HepG2 (cell line): ENCODE measurements around the gene SETD1A. TPM values are rescaled to one million over a fixed set of nuclear protein-coding genes. Genes with fewer than 3 reads are reported as not detected.

Experiments
- GATAD2A ChIP-seq: IDR thresholded peaks from 2 replicates; pipeline ENCODE4 v1.6.1; 2016
- GFI1 ChIP-seq: sonication (generic); formaldehyde crosslinking; IDR thresholded peaks from 2 replicates; pipeline ENCODE4 v1.5.0; 2020; ENCODE audit warnings: missing genetic modification reagents, mild to moderate bottlenecking, borderline replicate concordance
- HDAC6 ChIP-seq: fragments of 200-600 bp; sonication (generic); IDR thresholded peaks from 2 replicates; pipeline ENCODE4 v1.7.0; 2017; ENCODE audit warnings: mild to moderate bottlenecking, antibody characterized with exemption, low read length, low read depth
- HNF4A ChIP-seq: sonication (generic); formaldehyde crosslinking; IDR thresholded peaks from 2 replicates; pipeline ENCODE4 v1.4.0; 2020; ENCODE audit warnings: missing genetic modification reagents
- HNRNPK ChIP-seq: fragments of 200-400 bp; formaldehyde crosslinking; IDR thresholded peaks from 2 replicates; pipeline ENCODE4 v1.6.1; 2018; ENCODE audit warnings: low read length, low read depth, moderate library complexity, mild to moderate bottlenecking; ENCODE audit not compliant: poor library complexity, severe bottlenecking
- MED1 ChIP-seq: sonication (generic); formaldehyde crosslinking; IDR thresholded peaks from 2 replicates; pipeline ENCODE4 v1.4.0; 2020; ENCODE audit warnings: missing genetic modification reagents
- POLR2A ChIP-seq, 2 experiments: IDR thresholded peaks; 2 replicates each; pipeline ENCODE4 v1.6.1; 2011; ENCODE audit warnings: low read depth in 2 of 2, low read length in 2 of 2, mild to moderate bottlenecking in 1 of 2, moderate library complexity in 1 of 2; ENCODE audit not compliant: insufficient read depth in 1 of 2
- SRSF9 ChIP-seq: fragments of 200-400 bp; formaldehyde crosslinking; IDR thresholded peaks from 2 replicates; pipeline ENCODE4 v1.6.1; 2018; ENCODE audit warnings: borderline replicate concordance, mild to moderate bottlenecking, low read depth, low read length; ENCODE audit not compliant: insufficient read depth, poor library complexity, severe bottlenecking
- TBL1XR1 ChIP-seq: fragments of 150-350 bp; IDR thresholded peaks from 2 replicates; pipeline ENCODE4 v1.6.1; 2014; ENCODE audit warnings: borderline replicate concordance, low read length; ENCODE audit not compliant: partially characterized antibody
- ZC3H13 ChIP-seq: sonication (generic); formaldehyde crosslinking; IDR thresholded peaks from 2 replicates; pipeline ENCODE4 v1.8.1; 2023; ENCODE audit warnings: mild to moderate bottlenecking, missing genetic modification reagents, moderate library complexity
- ZFP37 ChIP-seq: sonication (generic); formaldehyde crosslinking; IDR thresholded peaks from 2 replicates; pipeline ENCODE4 v1.4.0; 2020; ENCODE audit warnings: missing genetic modification reagents, borderline replicate concordance
- ZFX ChIP-seq: sonication (generic); formaldehyde crosslinking; IDR thresholded peaks from 2 replicates; pipeline ENCODE4 v1.4.0; 2020; ENCODE audit warnings: mild to moderate bottlenecking, low read depth, missing genetic modification reagents, moderate library complexity
- ZNF354B ChIP-seq: sonication (generic); formaldehyde crosslinking; IDR thresholded peaks from 2 replicates; pipeline ENCODE4 v1.8.0; 2022; ENCODE audit warnings: mild to moderate bottlenecking, missing genetic modification reagents
- ZNF367 ChIP-seq: sonication (generic); formaldehyde crosslinking; IDR thresholded peaks from 2 replicates; pipeline ENCODE4 v1.4.0; 2020; ENCODE audit warnings: missing genetic modification reagents, borderline replicate concordance
- ZNF431 ChIP-seq: sonication (generic); formaldehyde crosslinking; IDR thresholded peaks from 2 replicates; pipeline ENCODE4 v1.9.0; 2022; ENCODE audit warnings: missing genetic modification reagents, low read depth, mild to moderate bottlenecking, borderline replicate concordance
- ZNF543 ChIP-seq: sonication (generic); formaldehyde crosslinking; IDR thresholded peaks from 2 replicates; pipeline ENCODE4 v1.4.0; 2020; ENCODE audit warnings: mild to moderate bottlenecking, missing genetic modification reagents
- ZNF713 ChIP-seq: sonication (generic); formaldehyde crosslinking; IDR thresholded peaks from 2 replicates; pipeline ENCODE4 v1.4.0; 2020; ENCODE audit warnings: mild to moderate bottlenecking, missing genetic modification reagents
- ZNF782 ChIP-seq: sonication (generic); formaldehyde crosslinking; IDR thresholded peaks from 2 replicates; pipeline ENCODE4 v1.4.0; 2020; ENCODE audit warnings: missing genetic modification reagents, mild to moderate bottlenecking, borderline replicate concordance
- polyA plus RNA-seq, 8 experiments: library from polyadenylated mRNA; depleted of rRNA in 3 of 8; stranded (reverse) in 7 of 8; unstranded in 1 of 8; fragments of >200 nt; fragmentation: Illumina TruSeq in 4 of 8; extraction: Trizol in 4 of 8; gene quantifications; 2 replicates each; pipeline versions ENCODE4 v1.2.1 to v1.2.3, GENCODE V29; 2011 to 2016; ENCODE audit warnings: low read depth in 4 of 8, missing spikeins in 1 of 8, mixed read lengths in 1 of 8; ENCODE audit not compliant: insufficient read depth in 1 of 8
- total RNA-seq, 5 experiments: library from RNA; depleted of rRNA; stranded (reverse); fragments of >200 nt; fragmentation: Illumina TruSeq; extraction: Trizol; gene quantifications; 2 replicates each; pipeline ENCODE4 v1.2.3, GENCODE V29; 2016; ENCODE audit warnings: low read depth in 1 of 5
- TF ChIP-seq, protein P1 (sequence below): sonication (generic); formaldehyde crosslinking; IDR thresholded peaks from 2 replicates; pipeline ENCODE4 v1.8.0; 2022; ENCODE audit warnings: low read depth, missing genetic modification reagents
- TF ChIP-seq, protein P2 (sequence below): sonication (generic); formaldehyde crosslinking; IDR thresholded peaks from 2 replicates; pipeline ENCODE4 v1.8.0; 2022; ENCODE audit warnings: mild to moderate bottlenecking, missing genetic modification reagents; ENCODE audit not compliant: insufficient replicate concordance
- TF ChIP-seq, protein P3 (sequence below): sonication (generic); formaldehyde crosslinking; IDR thresholded peaks from 2 replicates; pipeline ENCODE4 v1.5.0; 2020; ENCODE audit warnings: mild to moderate bottlenecking, missing genetic modification reagents, borderline replicate concordance
- TF ChIP-seq, protein P4 (sequence below): fragments of 450-650 bp; IDR thresholded peaks from 2 replicates; pipeline ENCODE4 v1.6.1; 2016

The SETD1A gene
- total and polyA plus RNA-seq, 2 of the 13 experiments (the other 11 are each of a cell fraction or from before 2014, with no cell fraction given) = 3.8 to 5.6 TPM

DNA sequence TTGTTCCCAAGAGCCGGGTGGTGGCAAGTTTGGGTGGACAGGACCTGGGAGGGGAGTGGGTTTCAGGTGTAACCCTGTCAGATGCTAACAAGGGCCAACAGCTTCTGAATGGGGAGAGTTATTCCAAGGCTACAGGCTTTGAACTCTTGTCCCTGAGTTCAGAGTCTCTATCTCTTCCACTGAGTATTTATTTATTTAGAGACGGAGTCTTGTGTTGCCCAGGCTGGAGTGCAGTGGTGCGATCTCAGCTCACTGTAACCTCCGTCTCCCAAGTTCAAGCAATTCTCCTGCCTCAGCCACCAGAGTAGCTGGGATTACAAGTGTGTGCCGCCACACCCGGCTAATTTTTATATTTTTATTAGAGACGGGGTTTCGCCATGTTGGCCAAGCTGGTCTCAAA, 2.6 kb upstream of the SETD1A start (continued):
- TF ChIP-seq HNRNPK (no peak), ZNF354B (CRISPR knock-in tag) (0 out of 2 replicates have a peak, but pooled peaks have one; percentile 1), ZC3H13 (CRISPR knock-in tag) (peak; percentile 47), TBL1XR1 (no peak), GFI1 (CRISPR knock-in tag) (no peak), ZNF431 (0 out of 2 replicates have a peak, but pooled peaks have one; percentile 22), ZNF543 (CRISPR knock-in tag) (no peak), HNF4A (CRISPR knock-in tag) (peak; percentile 90), MED1 (CRISPR knock-in tag) (0 out of 2 replicates have a peak, but pooled peaks have one; percentile 51), ZFX (CRISPR knock-in tag) (peak; percentile 40; the same call in 1 of the 2 replicates), GATAD2A (peak; percentile 68), HDAC6 (no peak), ZNF782 (CRISPR knock-in tag) (no peak; the same call in 1 of the 2 replicates), POLR2A (IDR thresholded peaks at IDR 0.05; ENCODE audit: insufficient read depth in 1 of 2, low read depth in 2 of 2, low read length in 2 of 2) (peak in 1 of 2 experiments; percentile 40; a peak in 1 of 4 replicates), SRSF9 (no peak), ZFP37 (CRISPR knock-in tag) (peak; percentile 22; the same call in 1 of the 2 replicates), ZNF713 (no peak), ZNF367 (CRISPR knock-in tag) (no peak)
- TF ChIP-seq, protein P1, sequence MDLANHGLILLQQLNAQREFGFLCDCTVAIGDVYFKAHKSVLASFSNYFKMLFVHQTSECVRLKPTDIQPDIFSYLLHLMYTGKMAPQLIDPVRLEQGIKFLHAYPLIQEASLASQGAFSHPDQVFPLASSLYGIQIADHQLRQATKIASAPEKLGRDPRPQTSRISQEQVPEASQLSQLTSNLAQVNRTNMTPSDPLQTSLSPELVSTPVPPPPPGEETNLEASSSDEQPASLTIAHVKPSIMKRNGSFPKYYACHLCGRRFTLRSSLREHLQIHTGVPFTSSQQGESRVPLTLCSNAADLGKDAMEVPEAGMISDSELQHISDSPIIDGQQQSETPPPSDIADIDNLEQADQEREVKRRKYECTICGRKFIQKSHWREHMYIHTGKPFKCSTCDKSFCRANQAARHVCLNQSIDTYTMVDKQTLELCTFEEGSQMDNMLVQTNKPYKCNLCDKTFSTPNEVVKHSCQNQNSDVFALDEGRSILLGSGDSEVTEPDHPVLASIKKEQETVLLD (CRISPR knock-in tag) = no peak
- TF ChIP-seq, protein P2, sequence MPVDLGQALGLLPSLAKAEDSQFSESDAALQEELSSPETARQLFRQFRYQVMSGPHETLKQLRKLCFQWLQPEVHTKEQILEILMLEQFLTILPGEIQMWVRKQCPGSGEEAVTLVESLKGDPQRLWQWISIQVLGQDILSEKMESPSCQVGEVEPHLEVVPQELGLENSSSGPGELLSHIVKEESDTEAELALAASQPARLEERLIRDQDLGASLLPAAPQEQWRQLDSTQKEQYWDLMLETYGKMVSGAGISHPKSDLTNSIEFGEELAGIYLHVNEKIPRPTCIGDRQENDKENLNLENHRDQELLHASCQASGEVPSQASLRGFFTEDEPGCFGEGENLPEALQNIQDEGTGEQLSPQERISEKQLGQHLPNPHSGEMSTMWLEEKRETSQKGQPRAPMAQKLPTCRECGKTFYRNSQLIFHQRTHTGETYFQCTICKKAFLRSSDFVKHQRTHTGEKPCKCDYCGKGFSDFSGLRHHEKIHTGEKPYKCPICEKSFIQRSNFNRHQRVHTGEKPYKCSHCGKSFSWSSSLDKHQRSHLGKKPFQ = peak; percentile 50
- TF ChIP-seq, protein P3, sequence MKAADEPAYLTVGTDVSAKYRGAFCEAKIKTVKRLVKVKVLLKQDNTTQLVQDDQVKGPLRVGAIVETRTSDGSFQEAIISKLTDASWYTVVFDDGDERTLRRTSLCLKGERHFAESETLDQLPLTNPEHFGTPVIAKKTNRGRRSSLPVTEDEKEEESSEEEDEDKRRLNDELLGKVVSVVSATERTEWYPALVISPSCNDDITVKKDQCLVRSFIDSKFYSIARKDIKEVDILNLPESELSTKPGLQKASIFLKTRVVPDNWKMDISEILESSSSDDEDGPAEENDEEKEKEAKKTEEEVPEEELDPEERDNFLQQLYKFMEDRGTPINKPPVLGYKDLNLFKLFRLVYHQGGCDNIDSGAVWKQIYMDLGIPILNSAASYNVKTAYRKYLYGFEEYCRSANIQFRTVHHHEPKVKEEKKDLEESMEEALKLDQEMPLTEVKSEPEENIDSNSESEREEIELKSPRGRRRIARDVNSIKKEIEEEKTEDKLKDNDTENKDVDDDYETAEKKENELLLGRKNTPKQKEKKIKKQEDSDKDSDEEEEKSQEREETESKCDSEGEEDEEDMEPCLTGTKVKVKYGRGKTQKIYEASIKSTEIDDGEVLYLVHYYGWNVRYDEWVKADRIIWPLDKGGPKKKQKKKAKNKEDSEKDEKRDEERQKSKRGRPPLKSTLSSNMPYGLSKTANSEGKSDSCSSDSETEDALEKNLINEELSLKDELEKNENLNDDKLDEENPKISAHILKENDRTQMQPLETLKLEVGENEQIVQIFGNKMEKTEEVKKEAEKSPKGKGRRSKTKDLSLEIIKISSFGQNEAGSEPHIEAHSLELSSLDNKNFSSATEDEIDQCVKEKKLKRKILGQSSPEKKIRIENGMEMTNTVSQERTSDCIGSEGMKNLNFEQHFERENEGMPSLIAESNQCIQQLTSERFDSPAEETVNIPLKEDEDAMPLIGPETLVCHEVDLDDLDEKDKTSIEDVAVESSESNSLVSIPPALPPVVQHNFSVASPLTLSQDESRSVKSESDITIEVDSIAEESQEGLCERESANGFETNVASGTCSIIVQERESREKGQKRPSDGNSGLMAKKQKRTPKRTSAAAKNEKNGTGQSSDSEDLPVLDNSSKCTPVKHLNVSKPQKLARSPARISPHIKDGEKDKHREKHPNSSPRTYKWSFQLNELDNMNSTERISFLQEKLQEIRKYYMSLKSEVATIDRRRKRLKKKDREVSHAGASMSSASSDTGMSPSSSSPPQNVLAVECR (CRISPR knock-in tag) = no peak
- TF ChIP-seq, protein P4, sequence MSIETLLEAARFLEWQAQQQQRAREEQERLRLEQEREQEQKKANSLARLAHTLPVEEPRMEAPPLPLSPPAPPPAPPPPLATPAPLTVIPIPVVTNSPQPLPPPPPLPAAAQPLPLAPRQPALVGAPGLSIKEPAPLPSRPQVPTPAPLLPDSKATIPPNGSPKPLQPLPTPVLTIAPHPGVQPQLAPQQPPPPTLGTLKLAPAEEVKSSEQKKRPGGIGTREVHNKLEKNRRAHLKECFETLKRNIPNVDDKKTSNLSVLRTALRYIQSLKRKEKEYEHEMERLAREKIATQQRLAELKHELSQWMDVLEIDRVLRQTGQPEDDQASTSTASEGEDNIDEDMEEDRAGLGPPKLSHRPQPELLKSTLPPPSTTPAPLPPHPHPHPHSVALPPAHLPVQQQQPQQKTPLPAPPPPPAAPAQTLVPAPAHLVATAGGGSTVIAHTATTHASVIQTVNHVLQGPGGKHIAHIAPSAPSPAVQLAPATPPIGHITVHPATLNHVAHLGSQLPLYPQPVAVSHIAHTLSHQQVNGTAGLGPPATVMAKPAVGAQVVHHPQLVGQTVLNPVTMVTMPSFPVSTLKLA = no peak
